OCI-LY1 (cell line): ENCODE results near the gene GMDS.

Experiments
- H2AFZ ChIP-seq: fragments of 200-600 bp; sonication (generic), shearing (Covaris generic); 2 replicates; pipeline ENCODE4 v1.6.0; 2014; ENCODE audit warnings: antibody characterized with exemption, mild to moderate bottlenecking, low read length
- H3F3A ChIP-seq: fragments of 200-600 bp; sonication (generic), shearing (Covaris generic); 2 replicates; pipeline ENCODE4 v1.6.0; 2014; ENCODE audit warnings: mild to moderate bottlenecking, antibody characterized with exemption, low read length, moderate library complexity; ENCODE audit not compliant: insufficient read depth
- H3K27ac ChIP-seq: fragments of 200-600 bp; sonication (generic); 2 replicates; pipeline ENCODE4 v1.5.1; 2014; ENCODE audit warnings: low read length, mixed run types, mild to moderate bottlenecking, low read depth; ENCODE audit not compliant: poor library complexity, severe bottlenecking
- H3K27me3 ChIP-seq: fragments of 200-600 bp; sonication (generic); 2 replicates; pipeline ENCODE4 v1.6.0; 2014; ENCODE audit warnings: antibody characterized with exemption, mild to moderate bottlenecking, low read length, moderate library complexity; ENCODE audit not compliant: insufficient read depth
- H3K36me3 ChIP-seq: fragments of 200-600 bp; sonication (generic); 2 replicates; pipeline ENCODE4 v1.6.1; 2014; ENCODE audit warnings: mild to moderate bottlenecking, antibody characterized with exemption, low read length, moderate library complexity, mixed read lengths; ENCODE audit not compliant: insufficient read depth
- H3K4me1 ChIP-seq: fragments of 200-600 bp; sonication (generic); 2 replicates; pipeline ENCODE4 v1.5.1; 2014; ENCODE audit warnings: mild to moderate bottlenecking, low read length, moderate library complexity; ENCODE audit not compliant: insufficient read depth, severe bottlenecking
- H3K4me2 ChIP-seq: fragments of 200-600 bp; sonication (generic), shearing (Covaris generic); 2 replicates; pipeline ENCODE4 v1.6.1; 2014; ENCODE audit warnings: low read length
- H3K4me3 ChIP-seq: fragments of 200-600 bp; sonication (generic); 2 replicates; pipeline ENCODE4 v1.5.1; 2014; ENCODE audit warnings: low read length, low read depth, mild to moderate bottlenecking, mixed read lengths; ENCODE audit not compliant: poor library complexity, severe bottlenecking
- H3K79me2 ChIP-seq: fragments of 200-600 bp; shearing (Covaris generic); 2 replicates; pipeline ENCODE4 v1.6.1; 2016; ENCODE audit warnings: mixed run types, low read length, mixed read lengths; ENCODE audit not compliant: insufficient read depth
- H3K9ac ChIP-seq: fragments of 200-600 bp; sonication (generic), shearing (Covaris generic); 2 replicates; pipeline ENCODE4 v1.6.1; 2014; ENCODE audit warnings: mild to moderate bottlenecking, low read length, mixed read lengths
- H3K9me2 ChIP-seq: fragments of 200-600 bp; sonication (generic), shearing (Covaris generic); 2 replicates; pipeline ENCODE4 v1.6.1; 2014; ENCODE audit warnings: low read depth, mild to moderate bottlenecking, low read length, mixed read lengths
- H3K9me3 ChIP-seq: fragments of 200-600 bp; shearing (Covaris generic); 2 replicates; pipeline ENCODE4 v1.6.1; 2014; ENCODE audit warnings: low read length, mixed read lengths
- H4K20me1 ChIP-seq: fragments of 200-600 bp; sonication (generic), shearing (Covaris generic); 2 replicates; pipeline ENCODE4 v1.6.0; 2016; ENCODE audit warnings: mild to moderate bottlenecking, low read length; ENCODE audit not compliant: insufficient read depth
- EZH2 ChIP-seq: fragments of 200-600 bp; sonication (generic), shearing (Covaris generic); IDR thresholded peaks from 2 replicates; pipeline ENCODE4 v1.8.0; 2017; ENCODE audit warnings: borderline replicate concordance, mixed run types, mild to moderate bottlenecking, antibody characterized with exemption, low read length, moderate library complexity, mixed read lengths
- TF ChIP-seq, protein P1 (sequence below): fragments of 200-600 bp; sonication (generic), shearing (Covaris generic); IDR thresholded peaks from 2 replicates; pipeline ENCODE4 v1.5.1; 2017; ENCODE audit warnings: mild to moderate bottlenecking, antibody characterized with exemption, low read length, moderate library complexity, mixed read lengths

GMDS gene

DNA sequence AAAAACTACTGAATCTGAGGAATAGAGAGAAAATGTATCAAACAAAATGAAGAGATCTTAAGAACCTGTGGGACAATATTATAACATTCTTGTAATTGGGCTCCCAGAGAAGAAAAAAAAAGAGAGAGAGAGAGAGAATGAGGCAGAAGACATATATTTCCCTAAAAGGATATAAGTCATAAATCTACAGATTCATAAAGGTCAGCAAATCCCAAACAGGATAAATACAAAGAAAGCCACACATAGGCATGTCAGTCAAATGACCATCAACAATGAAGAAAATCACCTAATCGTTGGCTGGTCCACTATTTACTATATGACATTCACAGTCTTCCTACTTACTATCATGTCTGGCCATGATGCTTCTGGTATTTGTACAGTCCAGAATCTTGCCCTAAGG lies 190.3 kb downstream of the GMDS start:
- Histone ChIP-seq H3K4me2 (no peak overlapping the region), H3K79me2 (no peaks in the 10 kb centered on the region), H3K9me2 (no peaks in the 10 kb centered on the region), H3K9ac (no peak overlapping the region), H3K27me3 (no peaks in the 10 kb centered on the region), H3F3A (no peaks in the 10 kb centered on the region), H3K4me3 (no peak overlapping the region), H4K20me1 (no peaks in the 10 kb centered on the region), H3K36me3 (no peaks in the 10 kb centered on the region; the same call in 1 of the 2 replicates), H3K4me1 (no peaks in the 10 kb centered on the region), H3K27ac (no peak overlapping the region), H2AFZ (no peak overlapping the region), H3K9me3 (no peaks in the 10 kb centered on the region)
- TF ChIP-seq EZH2, result no peak

GRCh38 chr6:2054516-2055067 lies 190.8 kb downstream of the GMDS start:
- TF ChIP-seq, protein P1, sequence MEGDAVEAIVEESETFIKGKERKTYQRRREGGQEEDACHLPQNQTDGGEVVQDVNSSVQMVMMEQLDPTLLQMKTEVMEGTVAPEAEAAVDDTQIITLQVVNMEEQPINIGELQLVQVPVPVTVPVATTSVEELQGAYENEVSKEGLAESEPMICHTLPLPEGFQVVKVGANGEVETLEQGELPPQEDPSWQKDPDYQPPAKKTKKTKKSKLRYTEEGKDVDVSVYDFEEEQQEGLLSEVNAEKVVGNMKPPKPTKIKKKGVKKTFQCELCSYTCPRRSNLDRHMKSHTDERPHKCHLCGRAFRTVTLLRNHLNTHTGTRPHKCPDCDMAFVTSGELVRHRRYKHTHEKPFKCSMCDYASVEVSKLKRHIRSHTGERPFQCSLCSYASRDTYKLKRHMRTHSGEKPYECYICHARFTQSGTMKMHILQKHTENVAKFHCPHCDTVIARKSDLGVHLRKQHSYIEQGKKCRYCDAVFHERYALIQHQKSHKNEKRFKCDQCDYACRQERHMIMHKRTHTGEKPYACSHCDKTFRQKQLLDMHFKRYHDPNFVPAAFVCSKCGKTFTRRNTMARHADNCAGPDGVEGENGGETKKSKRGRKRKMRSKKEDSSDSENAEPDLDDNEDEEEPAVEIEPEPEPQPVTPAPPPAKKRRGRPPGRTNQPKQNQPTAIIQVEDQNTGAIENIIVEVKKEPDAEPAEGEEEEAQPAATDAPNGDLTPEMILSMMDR, result no peak
- no peak for TF ChIP-seq EZH2
- Histone ChIP-seq H3K4me2 (no peak overlapping the region), H4K20me1 (no peaks in the 10 kb centered on the region), H3F3A (no peaks in the 10 kb centered on the region), H3K4me1 (no peaks in the 10 kb centered on the region), H3K9me3 (no peaks in the 10 kb centered on the region), H3K79me2 (no peaks in the 10 kb centered on the region), H3K4me3 (no peak overlapping the region), H3K9ac (no peak overlapping the region), H3K27me3 (no peaks in the 10 kb centered on the region), H2AFZ (no peak overlapping the region), H3K9me2 (no peaks in the 10 kb centered on the region), H3K27ac (no peak overlapping the region), H3K36me3 (no peaks in the 10 kb centered on the region; the same call in 1 of the 2 replicates)

- no peaks in the 10 kb centered on the region for H3F3A ChIP-seq
- H3K9me3 ChIP-seq, result no peaks in the 10 kb centered on the region
- H3K4me1 ChIP-seq, result no peaks in the 10 kb centered on the region
- H3K36me3 ChIP-seq, result no peaks in the 10 kb centered on the region; the same call in 1 of the 2 replicates
- H3K27me3 ChIP-seq, result no peaks in the 10 kb centered on the region
- no peak overlapping the region for H3K4me3 ChIP-seq
- H4K20me1 ChIP-seq, result no peaks in the 10 kb centered on the region
- H3K27ac ChIP-seq, result no peak overlapping the region
- H3K79me2 ChIP-seq, result no peaks in the 10 kb centered on the region
- H3K9ac ChIP-seq, result no peak overlapping the region
- no peak for TF ChIP-seq EZH2
- TF ChIP-seq, protein P1, result no peak
- no peak overlapping the region for H2AFZ ChIP-seq
- H3K4me2 ChIP-seq, result no peak overlapping the region
- no peaks in the 10 kb centered on the region for H3K9me2 ChIP-seq
Measured at GRCh38 chr6:2053691-2054090, 191.7 kb downstream of the GMDS start.

DNA sequence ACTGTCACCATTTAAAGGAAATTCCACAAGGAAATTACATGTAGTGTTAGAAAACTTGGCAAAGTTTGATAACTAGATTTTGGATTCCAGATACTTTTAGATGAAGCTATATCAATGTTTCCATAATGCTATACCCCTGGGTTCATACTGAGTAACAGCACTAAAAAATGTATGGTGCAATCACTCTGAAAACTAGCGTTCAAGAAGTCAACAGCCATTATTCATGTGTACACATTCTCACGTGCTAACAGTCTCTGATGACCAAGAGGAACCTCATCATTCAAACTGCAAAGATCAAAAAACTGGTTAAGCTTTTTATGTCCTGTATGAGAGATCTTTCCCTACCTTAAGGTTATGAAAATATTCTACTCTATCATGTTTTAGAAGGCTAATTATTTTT lies 197.6 kb downstream of the GMDS start:
- Histone ChIP-seq H3K4me3 (no peak overlapping the region), H3K9me3 (no peaks in the 10 kb centered on the region), H3K9me2 (no peaks in the 10 kb centered on the region), H3K4me1 (no peaks in the 10 kb centered on the region), H3K27ac (no peak overlapping the region), H3K4me2 (no peak overlapping the region), H3K9ac (no peak overlapping the region), H3K79me2 (no peaks in the 10 kb centered on the region), H2AFZ (no peak overlapping the region), H4K20me1 (no peaks in the 10 kb centered on the region), H3K36me3 (no peaks in the 10 kb centered on the region; the same call in 1 of the 2 replicates), H3K27me3 (no peaks in the 10 kb centered on the region), H3F3A (no peaks in the 10 kb centered on the region)
- TF ChIP-seq, protein P1, result no peak
- TF ChIP-seq EZH2, result no peak
